Measurements from ENCODE around the gene RNF31. TPM values are rescaled to one million over a fixed set of nuclear protein-coding genes. Genes with fewer than 3 reads are reported as not detected.
A peak's percentile ranks its signal among the peaks of the same experiment; 100 is the strongest.

Gene RNF31
- total and polyA plus RNA-seq, 2 of the 13 experiments (the other 11 are each of a cell fraction or from before 2014, with no cell fraction given) = 48.2 to 86.8 TPM

- TF ChIP-seq ZNF318 (CRISPR knock-in tag; IDR thresholded peaks at IDR 0.05) (0 out of 2 replicates have a peak, but pooled peaks have one; percentile 61), ZBTB44 (CRISPR knock-in tag; IDR thresholded peaks at IDR 0.05) (no peak), ZNF335 (CRISPR knock-in tag; IDR thresholded peaks at IDR 0.05) (no peak), MEIS2 (CRISPR knock-in tag; IDR thresholded peaks at IDR 0.05) (0 out of 2 replicates have a peak, but pooled peaks have one; percentile 50), NCOA5 (CRISPR knock-in tag; IDR thresholded peaks at IDR 0.05) (no peak), CEBPB (IDR thresholded peaks at IDR 0.05; ENCODE audit: borderline replicate concordance, low read depth, low read length) (no peak), HNF4G (IDR thresholded peaks at IDR 0.05; ENCODE audit: borderline replicate concordance, low read depth, low read length) (no peak), HNF4G (CRISPR knock-in tag; IDR thresholded peaks at IDR 0.05; ENCODE audit: borderline replicate concordance, low read depth) (no peak), SPEN (CRISPR knock-in tag; IDR thresholded peaks at IDR 0.05; ENCODE audit: low read depth) (no peak), KLF11 (CRISPR knock-in tag; IDR thresholded peaks at IDR 0.05) (no peak), ZNF317 (CRISPR knock-in tag; IDR thresholded peaks at IDR 0.05) (no peak), GTF2F1 (IDR thresholded peaks at IDR 0.05; ENCODE audit: low read length) (no peak), EP300 (IDR thresholded peaks at IDR 0.05; ENCODE audit: low read depth in 2 of 2, low read length in 2 of 2) (no peak), EP300 (CRISPR knock-in tag; IDR thresholded peaks at IDR 0.05; ENCODE audit: borderline replicate concordance) (0 out of 2 replicates have a peak, but pooled peaks have one; percentile 26), ZNF3 (CRISPR knock-in tag; IDR thresholded peaks at IDR 0.05) (no peak), ZNF563 (CRISPR knock-in tag; IDR thresholded peaks at IDR 0.05) (no peak), ATF7-NPFF (CRISPR knock-in tag; IDR thresholded peaks at IDR 0.05; ENCODE audit: low read depth) (peak; percentile 43; the same call in 1 of the 2 replicates), ATF1 (CRISPR knock-in tag; IDR thresholded peaks at IDR 0.05) (no peak), TARDBP (CRISPR knock-in tag; IDR thresholded peaks at IDR 0.05) (no peak), TAF15 (IDR thresholded peaks at IDR 0.05; ENCODE audit: low read depth, low read length, poor library complexity, severe bottlenecking) (no peak), SP4 (CRISPR knock-in tag; IDR thresholded peaks at IDR 0.05) (no peak), ZNF619 (CRISPR knock-in tag; IDR thresholded peaks at IDR 0.05) (no peak)
Measured at GRCh38 chr14:24138396-24139271, 8.7 kb upstream of the RNF31 start (continued).

Measured in HepG2 (cell line).